Measurements from ENCODE around the gene GALP.
"Not testable (repeated sequence)": the region's sequence is repeated elsewhere in the genome, so short reads cannot be mapped to it uniquely, and the experiment has no call there.

GALP gene

GRCh38 chr19:56193981-56194640 is 18.3 kb downstream of the GALP start:
- DNase-seq, result no peak

DNA sequence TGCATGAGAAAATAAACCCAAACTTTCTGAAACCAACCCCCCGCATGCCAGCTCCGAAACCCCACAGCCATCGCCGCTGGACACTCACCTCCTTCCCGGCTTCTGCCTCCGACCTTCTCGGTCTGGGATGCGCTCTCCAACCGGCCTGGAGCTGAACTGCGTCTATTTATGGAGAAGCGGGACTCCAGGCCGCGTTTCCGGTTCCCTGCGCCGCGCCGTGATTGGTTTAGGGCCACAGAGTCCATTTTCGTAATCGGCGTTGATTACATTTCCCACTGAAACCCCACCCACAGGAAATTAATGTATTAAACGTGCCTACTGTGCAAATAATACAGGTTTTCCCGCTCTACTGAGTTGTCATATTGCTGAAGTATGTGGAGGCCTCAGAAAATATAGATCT is 21.8 kb downstream of the GALP start, which contains the start of gene ZSCAN5B:
ZSCAN5B (minus strand) TSS at position 138 of the 400 bp plus-strand sequence. CDS start 4,731 bp downstream, outside the sequence.
- not testable (repeated sequence) for DNase-seq

DNA sequence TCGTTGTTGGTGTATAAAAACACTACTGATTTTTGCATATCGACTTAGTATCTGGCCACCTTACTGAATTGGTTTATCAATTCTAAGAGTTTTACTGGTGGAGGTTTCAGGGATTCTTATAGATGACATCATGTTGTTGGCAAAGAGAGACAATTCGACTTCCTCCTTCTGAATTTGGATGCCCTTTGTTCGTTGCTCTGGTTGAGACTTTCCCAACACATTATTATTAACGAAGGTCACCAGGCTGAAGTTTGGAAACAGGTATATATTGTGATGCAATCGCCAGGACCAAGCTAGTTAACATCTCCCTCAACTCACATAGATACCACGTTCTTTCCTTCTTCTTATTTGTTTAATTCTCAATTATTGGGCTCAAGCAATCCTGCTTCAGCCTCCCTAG is 23.9 kb downstream of the GALP start:
- DNase-seq, result no peak

GRCh38 chr19:56201973-56202372 is 26.2 kb downstream of the GALP start, which contains the start of gene ZSCAN5C:
ZSCAN5C (plus strand) TSS chr19:56202273; CDS start chr19:56205914, 3,641 bp downstream.
- DNase-seq, result no peak

DNA sequence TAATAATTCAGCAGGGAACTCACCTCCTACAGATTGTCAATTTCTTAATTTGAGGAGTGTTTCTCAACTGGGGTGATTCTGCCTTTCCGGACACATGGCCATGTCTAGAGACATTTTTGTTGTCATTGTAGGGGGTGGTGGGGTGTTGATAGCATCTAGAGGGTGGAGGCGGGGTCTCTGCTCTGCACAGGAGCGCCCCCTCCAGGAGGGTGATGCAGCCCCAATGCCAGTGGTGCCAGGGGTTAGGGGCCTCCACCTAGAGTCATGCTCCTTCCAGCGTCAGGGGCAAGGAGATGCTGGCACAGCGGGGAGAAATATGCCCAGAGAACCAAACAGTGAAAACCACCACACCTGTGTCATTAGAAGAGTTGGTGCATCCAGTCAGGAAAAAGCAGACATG is 31.8 kb downstream of the GALP start:
- not testable (repeated sequence) for DNase-seq

GRCh38 chr19:56209091-56209490 is 33.3 kb downstream of the GALP start:
- DNase-seq, result no peak

GRCh38 chr19:56210036-56210435 is 34.2 kb downstream of the GALP start:
- DNase-seq, result not testable (repeated sequence)

GRCh38 chr19:56211718-56212117 is 35.9 kb downstream of the GALP start:
- no peak for DNase-seq

DNA sequence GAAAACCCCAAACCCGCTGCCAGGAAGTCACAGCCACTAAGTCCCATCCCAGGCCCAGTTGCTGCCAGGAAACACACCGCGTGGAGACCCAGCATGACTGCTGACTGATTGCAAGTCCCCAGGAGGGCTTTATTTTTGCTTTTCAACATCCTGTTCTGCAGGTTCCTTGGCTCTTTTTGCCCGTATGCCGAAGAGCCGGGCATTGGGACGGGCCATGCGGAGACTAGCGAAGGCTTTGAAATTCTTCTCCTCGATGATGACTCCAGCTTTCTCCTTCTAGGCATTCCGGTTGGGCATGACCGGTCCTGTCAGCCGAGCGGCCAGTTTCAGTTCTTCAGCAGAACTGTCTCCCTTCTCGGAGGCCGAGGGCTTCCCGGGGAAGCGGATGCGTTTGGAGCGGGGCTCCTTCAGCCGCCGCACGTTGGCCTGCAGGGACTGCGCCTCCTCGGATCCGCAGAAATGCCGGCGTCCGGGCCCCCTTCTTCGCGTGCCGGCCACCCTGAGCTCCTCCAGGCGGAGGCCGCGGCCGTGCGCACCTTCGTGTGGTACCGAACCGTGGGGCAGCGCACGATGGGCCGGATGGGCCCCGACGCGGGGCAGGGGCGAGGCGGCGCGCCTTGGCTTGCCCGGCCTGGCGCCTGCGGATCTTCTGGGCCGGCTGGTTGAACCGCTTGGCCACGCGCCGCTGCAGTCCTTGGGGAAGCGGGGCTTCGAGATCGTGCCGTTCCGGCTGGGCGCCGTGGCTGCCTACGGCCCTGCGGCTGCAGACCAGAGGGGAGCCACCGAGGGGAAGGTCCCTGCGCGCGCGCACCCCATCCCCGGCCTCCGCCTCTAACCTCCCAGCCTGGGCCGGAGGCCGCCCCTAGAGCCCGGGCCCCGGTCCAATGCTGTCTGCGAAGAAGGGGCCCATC is 41.5 kb downstream of the GALP start:
- no peak for DNase-seq

DNA sequence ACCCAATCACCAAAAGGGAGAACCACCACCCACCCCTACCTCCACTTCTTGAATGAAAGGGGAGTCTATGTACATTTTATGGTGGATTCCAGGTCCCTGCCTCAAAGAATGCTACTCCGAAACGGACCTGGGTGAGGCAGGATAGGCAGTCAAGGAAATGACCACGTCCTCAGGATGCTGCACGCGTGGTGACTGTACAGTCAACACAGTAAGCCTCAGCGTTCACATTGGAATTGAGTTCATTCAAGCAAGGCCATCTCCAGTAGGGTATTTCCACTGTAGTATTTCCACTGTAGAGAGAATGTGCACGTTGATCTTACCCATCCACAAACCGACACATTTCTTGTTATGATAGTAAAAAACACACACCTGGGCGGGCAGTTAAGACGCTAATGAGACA is 43.2 kb downstream of the GALP start:
- no peak for DNase-seq

DNA sequence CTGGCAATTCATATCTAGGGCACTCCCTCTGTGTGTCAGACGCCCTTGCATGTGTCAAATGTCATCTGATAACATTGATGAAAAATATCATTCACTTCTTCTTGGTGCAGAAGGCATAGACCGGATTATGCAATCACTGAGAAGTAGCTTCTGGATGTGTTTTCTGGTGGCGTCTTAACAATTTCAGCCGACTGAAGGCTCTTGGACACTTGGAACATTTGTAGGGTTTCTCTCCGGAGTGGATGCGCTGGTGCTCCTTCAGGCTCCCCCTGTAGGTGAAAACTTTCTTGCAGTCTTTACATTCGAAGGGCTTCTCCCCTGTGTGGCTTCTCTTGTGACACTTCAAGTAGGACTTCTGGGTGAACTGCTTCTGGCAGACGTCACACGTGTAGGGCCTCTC is 45.6 kb downstream of the GALP start:
- not testable (repeated sequence) for DNase-seq

DNA sequence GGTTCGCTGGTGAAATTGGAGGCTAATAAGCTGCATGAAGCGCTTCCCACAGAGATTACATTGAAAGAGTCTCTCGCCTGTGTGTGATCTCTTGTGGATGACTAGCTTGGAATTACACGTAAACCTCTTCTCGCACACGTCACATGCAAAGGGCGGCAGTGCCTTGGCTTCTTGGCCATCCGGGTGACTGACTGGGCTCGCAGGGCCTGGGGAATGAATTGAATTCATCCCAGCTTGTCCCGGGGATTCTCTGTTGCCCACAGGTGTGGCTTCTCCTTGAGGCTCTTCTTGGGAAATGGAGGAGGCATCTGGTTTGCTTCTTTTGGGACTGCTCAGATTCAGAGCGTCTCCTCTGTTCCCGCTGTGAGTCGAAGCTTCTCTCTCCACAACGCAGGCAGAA is 46.0 kb downstream of the GALP start:
- no peak for DNase-seq

GRCh38 chr19:56222901-56223300 is 47.1 kb downstream of the GALP start:
- DNase-seq, result no peak

DNA sequence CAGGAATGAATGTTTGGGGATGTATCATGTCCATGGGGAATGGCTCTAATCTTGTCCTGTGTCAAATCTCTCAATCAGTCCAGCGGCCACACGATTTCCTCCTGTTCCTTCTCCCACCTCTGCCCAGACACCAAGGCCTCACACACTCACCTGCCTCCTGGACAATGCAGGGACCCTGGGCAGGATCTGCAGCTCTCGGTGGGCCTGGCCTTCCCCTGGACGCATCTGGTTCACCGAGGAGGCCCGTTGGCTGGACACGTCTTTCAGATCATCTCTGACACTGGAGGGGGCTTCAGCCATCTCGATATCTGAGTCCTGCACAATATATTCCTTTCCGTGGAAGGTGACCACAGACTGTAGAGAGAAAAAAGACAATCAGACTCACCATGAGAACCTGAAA is 47.7 kb downstream of the GALP start:
- no peak for DNase-seq

Data from stimulated activated CD4-positive, alpha-beta T cell treated with anti-CD3 and anti-CD28 coated beads, Interleukin-2, amount 100 ng/mL, for 48 hours (primary cell).